ENCODE data around the gene ZNF45.

The ZNF45 gene

DNA sequence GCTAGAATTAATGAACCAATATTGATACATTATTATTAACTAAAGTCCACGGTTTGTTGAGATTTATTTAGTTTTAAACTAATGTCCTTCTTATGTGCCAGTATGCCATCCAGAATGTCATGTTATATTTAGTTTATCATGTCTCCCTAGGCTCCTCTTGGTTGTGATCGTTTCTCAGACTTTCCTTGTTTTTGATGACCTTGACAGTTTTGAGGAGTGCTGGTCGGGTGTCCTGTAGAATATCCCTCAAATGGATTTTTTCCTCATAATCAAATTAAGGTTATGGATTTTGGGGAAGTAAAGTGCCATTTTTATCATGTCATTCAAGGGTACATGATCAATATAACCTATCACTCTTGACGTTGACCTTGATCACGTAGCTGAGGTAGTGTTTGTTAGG is 6.1 kb upstream of the ZNF45 start:
- no peak for DNase-seq (ENCODE audit: low read depth)
- H3K4me3 ChIP-seq (ENCODE audit: low read depth, low read length): no peak overlapping the region
- TF ChIP-seq MYC (IDR thresholded peaks at IDR 0.05; ENCODE audit: low read depth, low read length) (no peak), POLR2A (IDR thresholded peaks at IDR 0.05; ENCODE audit: extremely low read depth, insufficient read length) (no peak)
- TF ChIP-seq, protein P1, sequence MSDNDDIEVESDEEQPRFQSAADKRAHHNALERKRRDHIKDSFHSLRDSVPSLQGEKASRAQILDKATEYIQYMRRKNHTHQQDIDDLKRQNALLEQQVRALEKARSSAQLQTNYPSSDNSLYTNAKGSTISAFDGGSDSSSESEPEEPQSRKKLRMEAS (IDR thresholded peaks at IDR 0.05; ENCODE audit: low read depth, low read length): no peak
- TF ChIP-seq, protein P2, sequence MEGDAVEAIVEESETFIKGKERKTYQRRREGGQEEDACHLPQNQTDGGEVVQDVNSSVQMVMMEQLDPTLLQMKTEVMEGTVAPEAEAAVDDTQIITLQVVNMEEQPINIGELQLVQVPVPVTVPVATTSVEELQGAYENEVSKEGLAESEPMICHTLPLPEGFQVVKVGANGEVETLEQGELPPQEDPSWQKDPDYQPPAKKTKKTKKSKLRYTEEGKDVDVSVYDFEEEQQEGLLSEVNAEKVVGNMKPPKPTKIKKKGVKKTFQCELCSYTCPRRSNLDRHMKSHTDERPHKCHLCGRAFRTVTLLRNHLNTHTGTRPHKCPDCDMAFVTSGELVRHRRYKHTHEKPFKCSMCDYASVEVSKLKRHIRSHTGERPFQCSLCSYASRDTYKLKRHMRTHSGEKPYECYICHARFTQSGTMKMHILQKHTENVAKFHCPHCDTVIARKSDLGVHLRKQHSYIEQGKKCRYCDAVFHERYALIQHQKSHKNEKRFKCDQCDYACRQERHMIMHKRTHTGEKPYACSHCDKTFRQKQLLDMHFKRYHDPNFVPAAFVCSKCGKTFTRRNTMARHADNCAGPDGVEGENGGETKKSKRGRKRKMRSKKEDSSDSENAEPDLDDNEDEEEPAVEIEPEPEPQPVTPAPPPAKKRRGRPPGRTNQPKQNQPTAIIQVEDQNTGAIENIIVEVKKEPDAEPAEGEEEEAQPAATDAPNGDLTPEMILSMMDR (IDR thresholded peaks at IDR 0.05; ENCODE audit: low read depth, low read length): no peak

GRCh38 chr19:43940719-43941118 is 5.6 kb upstream of the ZNF45 start:
- no peak overlapping the region for H3K4me3 ChIP-seq (ENCODE audit: low read depth, low read length)
- no peak for DNase-seq (ENCODE audit: low read depth)
- TF ChIP-seq, protein P1 (IDR thresholded peaks at IDR 0.05; ENCODE audit: low read depth, low read length): no peak
- TF ChIP-seq POLR2A (IDR thresholded peaks at IDR 0.05; ENCODE audit: extremely low read depth, insufficient read length) (no peak), MYC (IDR thresholded peaks at IDR 0.05; ENCODE audit: low read depth, low read length) (no peak)
- TF ChIP-seq, protein P2 (IDR thresholded peaks at IDR 0.05; ENCODE audit: low read depth, low read length): no peak

DNA sequence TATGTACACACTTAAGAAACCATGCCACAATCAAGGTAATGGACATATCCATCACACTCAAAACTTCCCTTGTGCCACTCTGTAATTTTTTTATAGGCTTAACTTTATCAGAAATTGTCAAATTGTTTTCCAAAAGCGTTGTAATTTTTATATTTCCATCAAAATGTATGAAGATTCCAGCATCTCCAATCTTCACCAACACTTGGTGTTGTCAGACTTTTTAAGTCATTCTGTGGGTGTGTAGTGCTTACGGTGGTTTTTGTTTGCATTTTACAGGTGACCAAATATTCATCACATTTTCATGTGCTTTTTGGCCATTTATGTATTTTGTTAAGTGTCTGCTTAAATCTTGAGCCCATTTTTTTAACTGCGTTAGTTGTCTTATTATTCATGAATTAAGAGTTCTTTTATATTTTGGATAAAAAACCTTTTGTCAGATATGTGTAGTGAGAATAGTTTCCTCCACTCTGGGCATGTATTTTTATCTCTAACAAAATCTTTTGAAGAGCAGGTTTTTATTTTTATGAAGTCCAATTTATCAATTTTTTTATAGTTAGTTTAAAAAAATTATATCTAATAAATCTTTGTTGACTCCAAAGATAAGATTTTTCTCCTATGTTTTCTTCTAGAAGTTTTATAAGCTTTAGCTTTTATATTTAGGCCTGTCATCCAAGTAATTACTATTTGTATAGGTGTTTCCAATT is 4.6 kb upstream of the ZNF45 start:
- DNase-seq (ENCODE audit: low read depth): no peak
- TF ChIP-seq POLR2A (IDR thresholded peaks at IDR 0.05; ENCODE audit: extremely low read depth, insufficient read length) (no peak), MYC (IDR thresholded peaks at IDR 0.05; ENCODE audit: low read depth, low read length) (no peak)
- TF ChIP-seq, protein P2 (IDR thresholded peaks at IDR 0.05; ENCODE audit: low read depth, low read length): no peak
- TF ChIP-seq, protein P1 (IDR thresholded peaks at IDR 0.05; ENCODE audit: low read depth, low read length): no peak
- no peak overlapping the region for H3K4me3 ChIP-seq (ENCODE audit: low read depth, low read length)

GRCh38 chr19:43936188-43936587 is 1.1 kb upstream of the ZNF45 start:
- H3K4me3 ChIP-seq (ENCODE audit: low read depth, low read length): no peak overlapping the region
- TF ChIP-seq, protein P1 (IDR thresholded peaks at IDR 0.05; ENCODE audit: low read depth, low read length): no peak
- DNase-seq (ENCODE audit: low read depth): no peak

- peak overlapping the region; percentile 80 for H3K4me3 ChIP-seq (ENCODE audit: low read depth, low read length)
- TF ChIP-seq, protein P2 (IDR thresholded peaks at IDR 0.05; ENCODE audit: low read depth, low read length): no peak
- no peak for TF ChIP-seq POLR2A (IDR thresholded peaks at IDR 0.05; ENCODE audit: extremely low read depth, insufficient read length)
- TF ChIP-seq MYC (IDR thresholded peaks at IDR 0.05; ENCODE audit: low read depth, low read length): no peak
- TF ChIP-seq, protein P1 (IDR thresholded peaks at IDR 0.05; ENCODE audit: low read depth, low read length): no peak
- DNase-seq (ENCODE audit: low read depth): peak; percentile 11
Measured at GRCh38 chr19:43934055-43934984, 762 bp downstream of the ZNF45 start.

DNA sequence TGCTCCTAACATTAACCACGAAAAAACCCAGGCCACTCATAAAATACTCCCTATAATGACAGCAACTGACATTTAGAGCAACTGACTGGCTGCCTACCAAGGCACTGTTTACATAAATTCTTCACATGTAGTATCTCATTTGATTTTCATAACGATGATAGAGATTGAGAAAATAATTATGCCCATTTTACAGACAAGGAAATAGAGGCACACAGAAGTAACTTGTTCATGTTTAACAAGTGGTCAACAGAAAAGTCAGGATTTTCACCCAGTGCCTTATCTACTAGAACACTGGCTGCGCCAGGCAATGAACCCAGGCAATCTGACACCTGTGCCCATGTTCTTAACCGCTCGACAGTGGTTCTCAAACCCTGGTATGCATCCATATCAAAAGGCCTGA is 6.3 kb downstream of the ZNF45 start:
- TF ChIP-seq POLR2A (IDR thresholded peaks at IDR 0.05; ENCODE audit: extremely low read depth, insufficient read length) (no peak), MYC (IDR thresholded peaks at IDR 0.05; ENCODE audit: low read depth, low read length) (no peak)
- TF ChIP-seq, protein P1 (IDR thresholded peaks at IDR 0.05; ENCODE audit: low read depth, low read length): no peak
- TF ChIP-seq, protein P2 (IDR thresholded peaks at IDR 0.05; ENCODE audit: low read depth, low read length): no peak
- DNase-seq (ENCODE audit: low read depth): no peak
- H3K4me3 ChIP-seq (ENCODE audit: low read depth, low read length): no peak overlapping the region

Measured in NB4 (cell line).